ENCODE measurements around the gene GALC.

The GALC gene

DNA sequence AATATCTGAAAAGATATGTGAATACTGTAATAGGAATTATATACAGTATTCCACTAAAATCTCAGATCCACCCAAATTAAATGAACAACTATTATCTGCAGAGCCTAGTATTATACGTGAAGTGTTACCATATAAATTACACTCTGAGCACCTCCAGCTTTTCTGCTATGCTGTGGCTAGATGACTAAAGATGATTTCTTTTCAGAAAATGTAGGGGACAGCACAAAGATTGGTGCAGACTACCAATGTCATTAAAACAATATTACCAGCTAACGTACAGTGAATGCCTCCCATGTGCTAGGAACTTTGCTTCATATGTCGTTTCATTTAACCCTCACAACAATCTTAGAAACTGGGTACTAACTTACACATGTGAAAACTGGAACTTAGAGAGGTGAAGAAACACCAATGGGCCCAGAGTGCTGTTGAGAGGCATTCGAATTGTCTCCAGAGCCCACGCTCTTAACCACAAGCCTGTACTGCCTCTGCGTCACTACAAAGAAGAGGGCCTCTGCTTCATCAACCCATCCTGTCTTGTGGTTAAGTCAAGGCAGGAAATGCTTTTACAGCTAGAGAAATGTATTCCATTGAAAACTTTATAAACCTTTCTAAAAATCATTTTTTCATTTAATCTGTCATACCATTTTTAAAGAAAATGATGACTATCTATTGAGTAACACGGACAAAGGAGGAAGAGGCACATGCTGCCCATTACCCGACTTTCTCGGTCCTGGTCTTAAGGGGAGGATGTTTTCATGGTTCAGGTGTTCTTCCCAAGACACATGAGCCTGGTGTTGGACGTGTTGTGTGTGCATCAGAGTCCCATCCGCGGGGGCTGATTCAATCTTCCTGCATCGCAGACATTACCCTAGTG lies 13.2 kb upstream of the GALC start:
- no peak for FAIRE-seq

DNA sequence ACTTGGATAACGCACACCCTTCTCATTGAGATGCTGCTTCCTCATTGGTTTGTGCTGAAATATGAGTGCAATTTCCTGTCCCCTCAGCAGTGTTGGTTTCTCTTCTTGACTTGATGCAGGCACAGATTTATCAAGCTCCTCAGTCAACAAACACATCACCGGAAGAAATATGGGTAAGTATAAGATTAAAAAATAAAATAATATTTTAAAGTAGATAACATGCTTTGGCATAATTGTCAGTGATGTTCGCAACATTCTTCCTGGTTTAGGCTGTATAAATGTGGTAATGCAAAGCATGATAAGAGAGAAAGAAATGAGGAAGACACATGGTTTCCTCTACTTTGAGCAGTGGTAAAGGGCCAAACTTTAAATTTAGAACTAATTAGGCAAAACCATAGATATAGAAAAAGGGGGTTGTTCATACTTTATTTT lies 12.1 kb upstream of the GALC start, which contains the start of gene GPR65:
GPR65 (plus strand) TSS at position 86 of the 432 bp plus-strand sequence. CDS start 5,713 bp downstream, outside the sequence.
- FAIRE-seq, result no peak

GRCh38 chr14:88004506-88005036 lies 11.6 kb upstream of the GALC start:
- peak; percentile 48 for FAIRE-seq

- peak; percentile 53 for FAIRE-seq
Observed at GRCh38 chr14:88003425-88003824, 10.4 kb upstream of the GALC start.

DNA sequence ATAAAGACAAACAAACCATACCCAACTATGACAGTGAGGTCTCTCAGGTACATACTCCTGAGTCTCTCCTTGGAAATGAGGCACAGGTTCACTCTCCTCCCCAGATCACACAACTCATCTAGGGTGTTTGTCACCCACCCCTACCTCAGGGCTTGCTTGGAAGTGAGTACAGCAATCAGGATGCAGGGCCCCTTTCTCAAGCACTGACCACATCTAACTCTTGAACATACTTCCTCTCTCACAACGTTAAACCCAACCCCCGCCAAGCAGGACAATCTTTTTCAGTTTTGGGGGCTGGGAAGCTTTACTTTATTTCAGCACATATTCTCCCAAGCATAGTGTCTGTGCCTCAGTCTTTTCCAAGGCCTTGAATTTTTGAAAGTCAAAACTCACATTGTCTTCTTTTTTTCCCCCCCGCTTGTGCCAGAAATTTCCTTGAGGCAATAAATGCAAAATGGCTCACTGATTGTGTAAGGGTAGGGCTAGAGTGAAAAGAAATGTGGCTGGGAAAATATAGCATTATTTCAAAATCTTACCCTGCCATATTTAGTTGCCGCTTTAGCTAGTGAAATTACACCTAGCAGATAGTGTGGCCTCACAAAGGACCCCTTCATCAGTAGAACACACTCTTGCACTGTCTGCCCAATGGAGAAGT lies 9.6 kb upstream of the GALC start:
- FAIRE-seq, result no peak

DNA sequence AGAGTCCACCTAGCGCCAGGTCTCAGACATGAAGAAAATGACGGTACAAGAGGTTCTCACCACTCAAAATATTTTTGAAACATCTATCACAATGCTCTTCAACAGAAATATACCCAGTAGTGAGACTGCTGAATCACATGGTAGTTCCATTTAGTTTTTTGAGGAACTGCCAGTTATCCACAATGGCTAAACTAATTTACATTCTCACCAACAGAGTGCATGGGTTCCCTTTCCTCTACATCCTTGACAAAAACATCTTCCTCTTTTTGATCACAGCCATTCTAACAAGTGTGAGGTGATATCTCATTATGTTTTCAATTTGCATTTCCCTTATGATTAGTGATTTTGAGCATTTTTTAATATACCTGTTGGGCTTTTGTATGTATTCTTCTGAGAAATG lies 6.3 kb upstream of the GALC start:
- FAIRE-seq, result no peak

GRCh38 chr14:87998482-87998881 lies 5.5 kb upstream of the GALC start:
- no peak for FAIRE-seq

GRCh38 chr14:87996291-87996592 lies 3.3 kb upstream of the GALC start:
- FAIRE-seq, result no peak

- no peak for FAIRE-seq
Observed at GRCh38 chr14:87995500-87996290, 2.7 kb upstream of the GALC start.

GRCh38 chr14:87994974-87995373 lies 2.0 kb upstream of the GALC start:
- no peak for FAIRE-seq

DNA sequence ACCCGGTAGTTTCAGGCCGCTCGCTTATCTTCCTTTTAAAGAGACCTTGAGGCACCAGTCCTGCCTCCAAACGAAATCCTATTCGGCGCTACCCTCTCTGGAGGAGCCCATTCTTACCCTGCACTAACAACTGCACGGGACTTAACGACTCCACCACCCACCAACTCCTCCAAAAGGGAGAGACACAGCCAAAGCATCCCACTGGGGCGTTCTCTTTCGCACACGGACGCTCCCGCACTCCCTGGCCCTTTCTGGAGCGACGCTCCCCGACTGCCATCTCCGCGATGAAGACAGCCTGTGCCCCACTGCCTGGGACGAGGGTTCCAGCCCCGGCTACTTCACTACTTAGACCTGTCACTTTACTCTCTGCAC lies 650 bp downstream of the GALC start:
- FAIRE-seq, result no peak

- no peak for FAIRE-seq
Observed at GRCh38 chr14:87990682-87991081, 2.3 kb downstream of the GALC start.

DNA sequence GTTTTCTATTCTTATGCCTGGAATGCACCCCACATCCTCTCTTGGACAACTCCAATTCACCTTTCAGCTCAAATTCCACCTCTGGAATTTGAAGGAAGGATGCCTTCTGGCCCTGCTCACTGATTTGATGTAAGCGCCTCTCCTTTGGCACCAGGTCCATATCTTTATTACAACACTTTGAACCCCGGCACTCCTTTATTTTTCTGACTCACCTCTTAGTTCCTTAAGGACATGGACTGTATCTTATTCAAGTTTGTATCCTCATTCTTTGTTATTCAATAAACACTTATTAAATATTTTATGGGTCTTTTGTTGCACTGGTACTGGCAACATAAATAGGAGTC lies 3.1 kb downstream of the GALC start:
- no peak for FAIRE-seq

DNA sequence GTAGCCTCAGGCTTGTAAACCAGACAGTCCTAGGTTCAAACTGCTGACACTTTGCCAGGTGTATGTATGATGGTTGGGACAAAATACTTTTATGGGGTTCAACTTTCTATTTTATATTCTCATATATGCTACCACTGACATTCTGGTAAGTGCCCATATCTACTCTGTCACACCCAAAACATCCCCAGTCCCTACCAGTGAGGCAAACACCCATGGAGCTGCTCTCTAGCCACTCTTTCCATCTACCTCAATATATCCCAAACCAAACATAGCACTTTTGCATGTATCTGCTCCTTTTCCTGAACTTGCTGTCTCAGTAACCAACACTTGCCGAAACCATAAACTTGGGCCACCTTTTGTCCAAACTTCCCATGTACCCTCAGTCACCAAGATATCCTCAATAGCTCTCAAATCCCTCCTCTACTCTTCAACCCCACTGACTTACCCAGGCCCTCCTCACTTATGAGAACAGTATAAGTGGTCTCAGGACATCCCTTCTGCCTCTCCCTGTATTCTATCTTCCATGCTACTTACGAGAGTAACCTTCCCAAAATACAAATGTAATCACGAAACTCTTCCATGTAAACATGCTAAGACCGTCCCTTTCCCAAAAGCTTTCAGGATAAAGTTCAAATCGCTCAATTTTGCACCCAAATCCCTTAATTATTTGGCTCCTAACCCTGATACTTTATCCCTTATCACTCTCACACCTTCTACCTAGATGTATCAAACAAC lies 3.6 kb downstream of the GALC start:
- no peak for FAIRE-seq

DNA sequence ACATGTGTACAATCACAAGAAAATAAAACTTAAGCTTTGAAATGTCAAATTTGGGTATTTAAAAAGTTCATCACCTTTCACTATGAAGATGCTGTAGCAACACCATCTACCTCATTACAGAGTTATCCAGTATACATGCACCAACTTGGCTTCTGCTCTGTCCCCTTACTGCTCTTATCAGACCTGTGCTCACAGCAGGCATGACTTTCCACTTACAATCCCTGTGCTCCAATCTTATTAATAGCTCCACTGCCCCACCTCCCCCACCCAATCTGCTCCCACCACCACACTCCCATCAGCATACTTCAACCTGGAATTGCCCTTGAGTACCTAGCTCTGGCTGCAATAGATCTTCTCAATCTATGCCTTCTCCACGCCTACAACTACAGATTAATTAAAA lies 13.3 kb downstream of the GALC start:
- no peak for FAIRE-seq

DNA sequence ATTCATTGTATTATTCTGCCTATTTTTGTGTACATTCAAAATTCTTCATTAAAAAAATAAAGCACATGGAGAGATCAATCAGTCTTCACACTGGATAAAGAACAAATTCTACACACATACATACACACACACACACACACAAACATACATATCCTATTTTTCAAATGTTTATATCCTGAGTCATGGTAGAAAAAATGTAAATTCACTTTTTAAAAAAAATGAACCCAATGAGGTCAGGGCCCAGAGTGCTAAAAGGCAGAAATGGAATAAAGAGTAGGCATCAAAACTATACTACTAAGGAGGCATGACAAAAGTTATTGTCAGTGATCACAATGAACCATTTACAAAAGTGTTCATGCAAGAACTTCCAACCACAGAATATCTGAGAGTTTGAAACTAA lies 17.3 kb downstream of the GALC start:
- no peak for FAIRE-seq

DNA sequence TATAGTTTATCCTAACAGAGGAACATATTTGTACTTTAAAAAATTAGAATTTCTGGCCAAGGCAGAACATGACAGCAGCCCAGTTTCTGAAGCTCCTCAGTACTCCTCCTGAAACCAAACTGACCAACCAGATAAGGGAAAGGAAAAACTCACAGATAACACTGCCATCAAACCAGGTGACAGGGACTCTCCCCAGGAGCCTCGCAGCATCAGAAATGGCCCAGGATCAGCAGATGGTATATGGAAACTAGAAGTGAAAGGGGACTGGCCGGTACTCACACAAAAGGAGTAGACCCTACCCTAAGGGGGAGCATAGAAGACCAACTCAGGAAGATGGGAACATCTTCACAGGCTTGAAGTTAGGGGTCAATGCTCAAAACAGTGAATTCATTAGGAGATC lies 22.0 kb downstream of the GALC start:
- FAIRE-seq, result no peak

DNA sequence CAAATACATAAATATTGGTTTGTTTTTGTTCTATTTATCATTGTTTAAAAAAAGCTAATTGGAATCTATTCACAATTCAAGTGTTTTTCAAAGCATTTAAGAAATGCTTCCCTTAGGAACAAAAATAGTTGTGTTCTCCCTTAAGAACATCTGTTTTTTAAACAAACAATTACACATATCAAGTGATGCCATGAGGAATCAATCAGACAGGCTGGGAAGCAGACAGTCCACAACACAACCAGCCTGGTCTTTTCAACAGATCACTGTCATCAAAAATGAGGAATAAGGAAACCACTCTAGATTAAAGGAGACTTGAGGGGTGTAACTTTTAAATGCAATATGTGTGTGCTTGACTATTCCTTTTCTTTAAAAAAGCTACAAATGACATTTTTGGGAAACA lies 25.5 kb downstream of the GALC start:
- FAIRE-seq, result peak; percentile 23

- no peak for FAIRE-seq
Observed at GRCh38 chr14:87966816-87967215, 26.2 kb downstream of the GALC start.

- no peak for FAIRE-seq
Observed at GRCh38 chr14:87961246-87961645, 31.7 kb downstream of the GALC start.

DNA sequence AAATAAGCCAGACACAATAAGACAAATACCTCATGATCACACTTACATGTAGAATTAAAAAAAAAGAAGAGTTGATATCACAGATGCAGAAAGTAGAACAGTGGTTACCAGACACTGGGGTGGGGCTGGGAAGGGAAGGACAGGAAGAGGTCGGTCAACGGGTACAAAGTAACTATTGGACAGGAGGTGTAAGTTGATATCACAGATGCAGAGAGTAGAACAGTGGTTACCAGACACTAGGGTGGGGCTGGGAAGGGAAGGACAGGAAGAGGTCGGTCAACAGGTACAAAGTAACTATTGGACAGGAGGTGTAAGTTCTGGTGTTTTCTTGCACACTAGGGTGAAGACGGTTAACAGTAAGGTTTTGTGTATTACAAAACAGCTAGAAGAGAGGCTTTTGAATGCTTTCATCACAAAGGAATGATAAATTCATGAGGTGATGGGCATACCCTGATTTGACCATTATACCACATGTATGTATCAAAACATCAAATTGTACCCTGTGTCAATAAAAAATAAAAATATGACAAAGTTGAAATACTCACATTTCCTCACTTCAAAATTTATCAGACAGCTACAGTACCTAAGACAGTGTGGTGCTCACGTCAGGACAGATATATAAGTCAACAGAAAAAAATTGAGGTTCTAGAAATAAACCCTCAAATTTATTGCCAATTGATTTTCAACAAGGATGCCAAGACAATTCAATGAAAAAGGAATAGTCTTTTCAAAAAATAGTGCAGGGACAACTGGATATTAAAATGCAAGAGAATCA lies 32.8 kb downstream of the GALC start:
- FAIRE-seq, result no peak

DNA sequence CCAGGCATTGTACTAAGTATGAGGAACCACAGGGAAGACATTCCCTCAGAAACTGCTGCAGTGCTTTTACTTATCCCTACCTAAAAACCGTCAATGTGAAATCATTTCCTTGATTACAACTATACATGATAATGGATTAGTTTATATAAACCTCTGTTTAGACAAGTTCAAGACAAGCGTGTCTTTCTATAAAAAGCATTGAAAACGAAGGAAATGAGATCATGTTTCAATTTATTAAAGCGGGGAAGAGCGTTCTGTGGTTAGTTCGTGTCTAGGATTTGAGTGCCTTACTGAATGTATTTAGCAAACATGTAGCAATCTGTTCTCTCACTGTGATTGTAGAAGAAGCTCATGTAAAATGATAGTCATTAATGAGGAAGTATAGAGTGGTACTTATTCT lies 37.5 kb downstream of the GALC start:
- peak; percentile 33 for FAIRE-seq
